Osteoblast (primary cell): Measurements from ENCODE around the gene TAF11L7. TPM values are rescaled to one million over a fixed set of nuclear protein-coding genes. Genes with fewer than 3 reads are reported as not detected.
A peak's percentile ranks its signal among the peaks of the same experiment; 100 is the strongest.
"Not testable (repeated sequence)": the region's sequence is repeated elsewhere in the genome, so short reads cannot be mapped to it uniquely, and the experiment has no call there.

Experiments used
- DNase-seq: peaks from one replicate; pipeline ENCODE4 v3.0.0; 2011; ENCODE audit warnings: low spot score, mixed read lengths; ENCODE audit not compliant: insufficient read length; ENCODE audit errors: missing footprints
- H2AFZ ChIP-seq: 2 replicates; pipeline ENCODE4 v1.6.0; 2011; ENCODE audit warnings: mild to moderate bottlenecking, low read length
- H3K27ac ChIP-seq: 2 replicates; pipeline ENCODE4 v1.5.1; 2011; ENCODE audit warnings: mild to moderate bottlenecking, low read depth, low read length, moderate library complexity
- H3K27me3 ChIP-seq: 2 replicates; pipeline ENCODE4 v1.6.0; 2012; ENCODE audit warnings: mild to moderate bottlenecking, control low read depth, inconsistent platforms, low read length, moderate library complexity; ENCODE audit not compliant: insufficient read depth
- H3K36me3 ChIP-seq: 2 replicates; pipeline ENCODE4 v1.5.1; 2011; ENCODE audit warnings: mild to moderate bottlenecking, low read length, control low read depth, moderate library complexity; ENCODE audit not compliant: insufficient read depth
- H3K4me1 ChIP-seq: 2 replicates; pipeline ENCODE4 v1.5.1; 2011; ENCODE audit warnings: mild to moderate bottlenecking, low read length, control low read depth, moderate library complexity; ENCODE audit not compliant: insufficient read depth
- H3K4me2 ChIP-seq: 2 replicates; pipeline ENCODE4 v1.6.0; 2011; ENCODE audit warnings: mild to moderate bottlenecking, low read length; ENCODE audit not compliant: insufficient read depth
- H3K4me3 ChIP-seq: fragments of 200-600 bp; sonication (generic); 3 replicates; pipeline ENCODE4 v1.5.1; 2012; ENCODE audit warnings: mild to moderate bottlenecking, low read length, inconsistent platforms; ENCODE audit not compliant: insufficient read depth
- H3K79me2 ChIP-seq: 2 replicates; pipeline ENCODE4 v1.6.0; 2012; ENCODE audit warnings: mild to moderate bottlenecking, low read length, control low read depth, inconsistent platforms; ENCODE audit not compliant: insufficient read depth
- H3K9me3 ChIP-seq: 2 replicates; pipeline ENCODE4 v1.5.1; 2011; ENCODE audit warnings: low read depth, low read length, control low read depth
- H4K20me1 ChIP-seq: 2 replicates; pipeline ENCODE4 v1.6.0; 2012; ENCODE audit warnings: mild to moderate bottlenecking, low read length, control low read depth; ENCODE audit not compliant: insufficient read depth
- CTCF ChIP-seq: IDR thresholded peaks from 2 replicates; pipeline ENCODE4 v1.5.1; 2011; ENCODE audit warnings: mild to moderate bottlenecking, low read depth, low read length, moderate library complexity; ENCODE audit errors: extremely low read depth
- total RNA-seq: library from RNA; depleted of rRNA; stranded (reverse); fragments of >200 nt; gene quantifications from 2 replicates; pipeline ENCODE4 v1.2.3, GENCODE V29; 2012

TAF11L7 gene
- total RNA-seq, 1 donor: not detected

- Histone ChIP-seq H3K9me3 (no peaks in the 10 kb centered on the region), H3K4me3 (no peak overlapping the region), H4K20me1 (no peaks in the 10 kb centered on the region), H3K4me2 (no peak overlapping the region), H2AFZ (no peak overlapping the region), H3K27ac (no peak overlapping the region), H3K4me1 (no peaks in the 10 kb centered on the region), H3K79me2 (no peaks in the 10 kb centered on the region), H3K27me3 (no peaks in the 10 kb centered on the region), H3K36me3 (no peaks in the 10 kb centered on the region)
- peak; percentile 74 for DNase-seq
- no peak for TF ChIP-seq CTCF
Measured at GRCh38 chr5:17619354-17619753, 33.8 kb upstream of the TAF11L7 start.

- Histone ChIP-seq H4K20me1 (no peaks in the 10 kb centered on the region), H3K4me2 (no peak overlapping the region), H3K4me3 (no peak overlapping the region), H3K27ac (no peak overlapping the region), H3K36me3 (no peaks in the 10 kb centered on the region), H3K9me3 (no peaks in the 10 kb centered on the region), H3K79me2 (no peaks in the 10 kb centered on the region), H3K27me3 (no peaks in the 10 kb centered on the region), H2AFZ (no peak overlapping the region), H3K4me1 (no peaks in the 10 kb centered on the region)
- DNase-seq: no peak
- TF ChIP-seq CTCF: no peak
Measured at GRCh38 chr5:17614872-17615605, 29.5 kb upstream of the TAF11L7 start.

- H3K27me3 ChIP-seq, DNase-seq, H3K4me2 ChIP-seq, H3K4me3 ChIP-seq, H4K20me1 ChIP-seq, H2AFZ ChIP-seq, H3K36me3 ChIP-seq, H3K27ac ChIP-seq, H3K4me1 ChIP-seq, H3K9me3 ChIP-seq, H3K79me2 ChIP-seq: not testable (repeated sequence)
Measured at GRCh38 chr5:17610092-17610491, 24.5 kb upstream of the TAF11L7 start, which contains the start of gene TAF11L12. Gene TAF11L12 (plus strand): TSS chr5:17610392.

- H3K36me3 ChIP-seq: not testable (repeated sequence)
Measured at GRCh38 chr5:17607461-17607860, 21.9 kb upstream of the TAF11L7 start.

GRCh38 chr5:17604951-17605350 lies 19.4 kb upstream of the TAF11L7 start:
- Histone ChIP-seq H3K4me2 (no peak overlapping the region), H3K4me1 (no peaks in the 10 kb centered on the region), H3K36me3 (no peaks in the 10 kb centered on the region), H3K9me3 (no peaks in the 10 kb centered on the region), H3K4me3 (no peak overlapping the region), H3K27me3 (no peaks in the 10 kb centered on the region), H4K20me1 (no peaks in the 10 kb centered on the region), H2AFZ (no peak overlapping the region), H3K27ac (no peak overlapping the region), H3K79me2 (no peaks in the 10 kb centered on the region)
- no peak for DNase-seq
- TF ChIP-seq CTCF: no peak

More at GRCh38 chr5:17607461-17607860, 21.9 kb upstream of the TAF11L7 start:
- H3K4me3 ChIP-seq, H3K9me3 ChIP-seq, H3K27me3 ChIP-seq, H2AFZ ChIP-seq, H3K4me1 ChIP-seq, DNase-seq, H3K79me2 ChIP-seq, H4K20me1 ChIP-seq, H3K27ac ChIP-seq, H3K4me2 ChIP-seq: not testable (repeated sequence)

- DNase-seq: peak; percentile 43
- not testable (repeated sequence) for H2AFZ ChIP-seq, H3K4me2 ChIP-seq, H3K27me3 ChIP-seq, H3K9me3 ChIP-seq, H3K4me3 ChIP-seq, H3K4me1 ChIP-seq, H3K36me3 ChIP-seq, H4K20me1 ChIP-seq, H3K79me2 ChIP-seq, H3K27ac ChIP-seq
Measured at GRCh38 chr5:17603880-17604279, 18.3 kb upstream of the TAF11L7 start, which contains the start of gene TAF11L11. Gene TAF11L11 (plus strand): TSS chr5:17604183.

GRCh38 chr5:17597728-17598127 lies 12.2 kb upstream of the TAF11L7 start, which contains the start of gene TAF11L10:
Gene TAF11L10 (minus strand): TSS chr5:17597828.
- H3K27ac ChIP-seq, H2AFZ ChIP-seq, H3K36me3 ChIP-seq, H3K27me3 ChIP-seq, H3K4me2 ChIP-seq, H3K79me2 ChIP-seq, H3K9me3 ChIP-seq, DNase-seq, H4K20me1 ChIP-seq, H3K4me3 ChIP-seq, H3K4me1 ChIP-seq: not testable (repeated sequence)
